AG09319 (cell line): ENCODE data around the gene LRRC3.

Source experiments
- DNase-seq: peaks from one replicate; pipeline ENCODE4 v3.0.0-alpha.2; 2010; ENCODE audit warnings: low read depth; ENCODE audit errors: extremely low read depth
- CTCF ChIP-seq: IDR thresholded peaks from 2 replicates; pipeline ENCODE4 v1.5.1; 2011; ENCODE audit warnings: low read depth, mild to moderate bottlenecking, inconsistent platforms, low read length, moderate library complexity

LRRC3 gene

GRCh38 chr21:44420416-44421205, 34.7 kb upstream of the LRRC3 start:
- DNase-seq = no peak

GRCh38 chr21:44421901-44422840, 33.1 kb upstream of the LRRC3 start:
- DNase-seq = no peak
- TF ChIP-seq CTCF = no peak

More at GRCh38 chr21:44420416-44421205, 34.7 kb upstream of the LRRC3 start:
- TF ChIP-seq CTCF = no peak

GRCh38 chr21:44423312-44423821, 31.9 kb upstream of the LRRC3 start:
- TF ChIP-seq CTCF = no peak
- DNase-seq = no peak

- no peak for DNase-seq
- no peak for TF ChIP-seq CTCF
Measured at GRCh38 chr21:44423941-44424607, 31.2 kb upstream of the LRRC3 start.

GRCh38 chr21:44424608-44425306, 30.6 kb upstream of the LRRC3 start:
- TF ChIP-seq CTCF = no peak
- DNase-seq = no peak

GRCh38 chr21:44425307-44425894, 29.9 kb upstream of the LRRC3 start:
- no peak for DNase-seq
- TF ChIP-seq CTCF = no peak
